ENCODE results near the gene RHEX. TPM values are rescaled to one million over a fixed set of nuclear protein-coding genes. Genes with fewer than 3 reads are reported as not detected.

RHEX gene
- total and polyA plus RNA-seq, 2 of the 13 experiments (the other 11 are each of a cell fraction or from before 2014, with no cell fraction given) = 1.4 to 2.7 TPM

GRCh38 chr1:206115791-206116190, 62.8 kb downstream of the RHEX start:
- BruUV-seq (replicated peaks) = no TSS peak
- in situ Hi-C loops (cut with HindIII; ENCODE audit: extremely low pct_ligation_motif_present, low pct_unique_long_range_greater_than_20kb) (no loop called here), intact Hi-C loops (cut with micrococcal nuclease; ENCODE audit: unreplicated experiment) (no loop called here)
- H2AFZ ChIP-seq (ENCODE audit: low read length) = no peak overlapping the region
- TF ChIP-seq NKX3-1 (CRISPR knock-in tag; IDR thresholded peaks at IDR 0.05) = no peak
- TF ChIP-seq ZSCAN9 (CRISPR knock-in tag; IDR thresholded peaks at IDR 0.05; ENCODE audit: borderline replicate concordance) = no peak
- TF ChIP-seq ATM (IDR thresholded peaks at IDR 0.05; ENCODE audit: borderline replicate concordance) = no peak
- no peak for TF ChIP-seq MAFF (IDR thresholded peaks at IDR 0.05; ENCODE audit: low read depth, low read length)
- TF ChIP-seq ZSCAN29 (CRISPR knock-in tag; conservative IDR thresholded peaks at IDR 0.05) = no peak
- TF ChIP-seq JARID2 (CRISPR knock-in tag; IDR thresholded peaks at IDR 0.05; ENCODE audit: insufficient replicate concordance) = no peak
- no peak for TF ChIP-seq ZNF329 (CRISPR knock-in tag; IDR thresholded peaks at IDR 0.05; ENCODE audit: low read depth)
- TF ChIP-seq ZNF740 (CRISPR knock-in tag; IDR thresholded peaks at IDR 0.05) = no peak
- TF ChIP-seq POLR2AphosphoS2 (IDR thresholded peaks at IDR 0.05; ENCODE audit: low read depth, low read length) = no peak
- TF ChIP-seq SALL2 (CRISPR knock-in tag; IDR thresholded peaks at IDR 0.05) = no peak
- no peak for TF ChIP-seq HDAC1 (CRISPR knock-in tag; IDR thresholded peaks at IDR 0.05)
- TF ChIP-seq SKIL (CRISPR knock-in tag; IDR thresholded peaks at IDR 0.05; ENCODE audit: borderline replicate concordance) = no peak
- TF ChIP-seq ZBTB25 (CRISPR knock-in tag; IDR thresholded peaks at IDR 0.05) = no peak
- TF ChIP-seq ATRX (CRISPR knock-in tag; IDR thresholded peaks at IDR 0.05; ENCODE audit: borderline replicate concordance) = no peak
- no peak for TF ChIP-seq POLR2A (IDR thresholded peaks at IDR 0.05; ENCODE audit: insufficient read depth in 1 of 2, low read depth in 2 of 2, low read length in 2 of 2)
- TF ChIP-seq SIN3A (IDR thresholded peaks at IDR 0.05; ENCODE audit: borderline replicate concordance, low read depth, low read length) = no peak
- ChIA-PET CTCF (ENCODE audit: low intra/inter-chr PET ratio, low total read pairs) (no interaction called here), POLR2A (no interaction called here)
- H3K9me3 ChIP-seq (ENCODE audit: low read length) = peaks cover 3% of the 10 kb centered on the region; the same call in 1 of the 2 replicates
- H3K4me1 ChIP-seq (ENCODE audit: insufficient read depth, low read length) = peaks cover 63% of the 10 kb centered on the region
- peaks cover 0 to 4% of the 10 kb centered on the region in 2 experiments; a peak in 2 of 5 replicates for H3K27me3 ChIP-seq (ENCODE audit: control insufficient read depth in 1 of 2, insufficient read depth in 2 of 2, low read length in 2 of 2)
- no peak overlapping the region for H3K27ac ChIP-seq (ENCODE audit: extremely low read length, insufficient read depth, low read length)
- ATAC-seq (no peak), DNase-seq (ENCODE audit: low spot score) (no peak), FAIRE-seq (no peak)
- H3K79me2 ChIP-seq (ENCODE audit: insufficient read depth, low read length) = no peaks in the 10 kb centered on the region
- H3K4me2 ChIP-seq (ENCODE audit: low read depth, low read length) = peak overlapping the region; percentile 93
- no peak overlapping the region for H3K4me3 ChIP-seq (replicated peaks in 1 of 3; ENCODE audit: insufficient read depth in 1 of 3, low read depth in 2 of 3, low read length in 3 of 3)
- no peak overlapping the region for H3K9ac ChIP-seq (ENCODE audit: insufficient read depth, low read depth, low read length)
- H4K20me1 ChIP-seq (ENCODE audit: insufficient read depth, low read length) = no peaks in the 10 kb centered on the region
- WGBS (ENCODE audit: low lambda C conversion rate) = 52% methylated on average over 8 of the region's 8 CpGs
- no peaks in the 10 kb centered on the region for H3K36me3 ChIP-seq (replicated peaks in 1 of 2; ENCODE audit: control insufficient read depth in 1 of 2, insufficient read depth in 2 of 2, low read length in 2 of 2)

All from HepG2 (cell line).